H1 (cell line): ENCODE results near the gene NDUFAF3. TPM values are rescaled to one million over a fixed set of nuclear protein-coding genes. Genes with fewer than 3 reads are reported as not detected.
A peak's percentile ranks its signal among the peaks of the same experiment; 100 is the strongest.

Source experiments
- CTCF ChIA-PET: fragments of 300-600 bp; sonication (Branson Sonifier 250); formaldehyde crosslinking; loops from one replicate; lab custom pipeline; 2021; ENCODE audit not compliant: partially characterized antibody; lab: Charles Lee
- POLR2A ChIA-PET: fragments of 300-600 bp; sonication (Branson Sonifier 250); formaldehyde crosslinking; loops from one replicate; lab custom pipeline; 2021; ENCODE audit warnings: inconsistent platforms; ENCODE audit not compliant: partially characterized antibody; lab: Charles Lee
- DNase-seq, 2 experiments: peaks; one replicate each; pipeline versions ENCODE4 v3.0.0 to v3.0.0-alpha.2; 2010 to 2022; ENCODE audit warnings: low spot score in 2 of 2, low read depth in 1 of 2, mixed read lengths in 1 of 2
- FAIRE-seq: peaks from 2 replicates; lab custom pipeline; 2011; peaks lifted over from hg19 to GRCh38; lab: Jason Lieb, UNC
- H2AFZ ChIP-seq: 2 replicates; pipeline ENCODE4 v1.8.1; 2012; ENCODE audit warnings: low read length, inconsistent platforms
- H2AK5ac ChIP-seq: 2 replicates; pipeline ENCODE4 v1.6.1; 2013; ENCODE audit warnings: low read depth, low read length
- H2BK120ac ChIP-seq: replicated peaks from 2 replicates; pipeline ENCODE3; 2013; ENCODE audit warnings: low read depth, low read length, inconsistent platforms
- H2BK12ac ChIP-seq: 2 replicates; pipeline ENCODE4 v1.6.1; 2013; ENCODE audit warnings: low read depth, low read length
- H2BK15ac ChIP-seq: 2 replicates; pipeline ENCODE4 v1.6.1; 2013; ENCODE audit warnings: low read length
- H2BK20ac ChIP-seq: 2 replicates; pipeline ENCODE4 v1.6.1; 2013; ENCODE audit warnings: low read length
- H2BK5ac ChIP-seq: 2 replicates; pipeline ENCODE4 v1.6.1; 2013; ENCODE audit warnings: low read depth, low read length
- H3K14ac ChIP-seq: 2 replicates; pipeline ENCODE4 v1.6.1; 2013; ENCODE audit warnings: inconsistent platforms; ENCODE audit not compliant: insufficient read length
- H3K18ac ChIP-seq: 2 replicates; pipeline ENCODE4 v1.6.1; 2013; ENCODE audit warnings: low read length; ENCODE audit errors: extremely low read depth
- H3K23ac ChIP-seq: 2 replicates; pipeline ENCODE4 v1.6.1; 2013; ENCODE audit warnings: inconsistent platforms; ENCODE audit not compliant: insufficient read length
- H3K23me2 ChIP-seq: 2 replicates; pipeline ENCODE4 v1.6.1; 2013; ENCODE audit warnings: low read depth, low read length
- H3K27ac ChIP-seq: 2 replicates; pipeline ENCODE4 v1.6.1; 2011; ENCODE audit warnings: low read depth, low read length, inconsistent platforms
- H3K27me3 ChIP-seq, 4 experiments: replicated peaks in 1 of 4; 1 replicate in 1 of 4; 2 replicates in 3 of 4; pipeline versions ENCODE4 v1.6.1 to v1.8.1; 2011 to 2013; ENCODE audit warnings: low read length in 3 of 4, mild to moderate bottlenecking in 3 of 4, inconsistent platforms in 2 of 4, mixed read lengths in 2 of 4, moderate library complexity in 1 of 4; ENCODE audit not compliant: control insufficient read depth in 3 of 4, insufficient read depth in 3 of 4; ENCODE audit errors: extremely low read depth in 1 of 4
- H3K36me3 ChIP-seq, 4 experiments: 2 replicates each; pipeline versions ENCODE4 v1.6.1 to v1.8.1; 2011 to 2013; ENCODE audit warnings: mild to moderate bottlenecking in 4 of 4, low read length in 3 of 4, moderate library complexity in 2 of 4, control low read depth in 1 of 4, inconsistent platforms in 1 of 4; ENCODE audit not compliant: insufficient read depth in 4 of 4, control insufficient read depth in 2 of 4
- H3K4ac ChIP-seq: replicated peaks from 2 replicates; pipeline ENCODE3; 2013; ENCODE audit warnings: low read length, low read depth, mixed read lengths, inconsistent platforms; ENCODE audit not compliant: insufficient read length
- H3K4me1 ChIP-seq, 4 experiments: replicated peaks in 1 of 4; 1 replicate in 1 of 4; 2 replicates in 3 of 4; pipeline versions ENCODE4 v1.6.1 to v1.8.1; 2011 to 2013; ENCODE audit warnings: low read length in 3 of 4, inconsistent platforms in 2 of 4, mixed read lengths in 1 of 4; ENCODE audit not compliant: insufficient read depth in 4 of 4, control insufficient read depth in 3 of 4
- H3K4me2 ChIP-seq, 2 experiments: 2 replicates each; pipeline versions ENCODE4 v1.6.1 to v1.8.1; 2011 to 2013; ENCODE audit warnings: low read depth in 2 of 2, low read length in 2 of 2, control low read depth in 1 of 2, inconsistent platforms in 1 of 2, mild to moderate bottlenecking in 1 of 2; ENCODE audit not compliant: insufficient read depth in 1 of 2
- H3K4me3 ChIP-seq, 4 experiments: fragments of 200-600, 300-600 bp in 1 of 4; sonication (generic), shearing (Covaris generic), sonication (Bioruptor Twin) in 1 of 4; 2 replicates each; pipeline versions ENCODE4 v1.5.1 to v1.8.1; 2011 to 2016; ENCODE audit warnings: low read length in 4 of 4, low read depth in 3 of 4, control low read depth in 2 of 4, inconsistent platforms in 2 of 4, mild to moderate bottlenecking in 2 of 4, mixed read lengths in 1 of 4, moderate library complexity in 1 of 4; ENCODE audit not compliant: insufficient read depth in 2 of 4; ENCODE audit errors: extremely low read depth in 1 of 4
- H3K56ac ChIP-seq: replicated peaks from 2 replicates; pipeline ENCODE3; 2013; ENCODE audit warnings: low read depth, mild to moderate bottlenecking, mixed read lengths, low read length, inconsistent platforms; ENCODE audit not compliant: insufficient read length
- H3K79me1 ChIP-seq: 2 replicates; pipeline ENCODE4 v1.6.1; 2013; ENCODE audit warnings: low read depth, low read length, control low read depth
- H3K79me2 ChIP-seq, 2 experiments: 2 replicates each; pipeline versions ENCODE4 v1.6.1 to v1.8.1; 2012 to 2013; ENCODE audit warnings: low read length in 2 of 2, mild to moderate bottlenecking in 2 of 2, inconsistent platforms in 1 of 2; ENCODE audit not compliant: insufficient read depth in 2 of 2, control insufficient read depth in 1 of 2
- H3K9ac ChIP-seq, 4 experiments: replicated peaks in 1 of 4; 1 replicate in 1 of 4; 2 replicates in 3 of 4; pipeline versions ENCODE4 v1.6.1 to v1.8.1; 2011 to 2013; ENCODE audit warnings: low read depth in 3 of 4, low read length in 3 of 4, control low read depth in 2 of 4, mild to moderate bottlenecking in 2 of 4, moderate library complexity in 2 of 4, inconsistent platforms in 1 of 4; ENCODE audit errors: extremely low read depth in 1 of 4
- H3K9me3 ChIP-seq, 2 experiments: 2 replicates each; pipeline versions ENCODE4 v1.6.1 to v1.8.1; 2012 to 2013; ENCODE audit warnings: mild to moderate bottlenecking in 2 of 2, moderate library complexity in 2 of 2, control low read depth in 1 of 2, inconsistent platforms in 1 of 2, low read depth in 1 of 2, low read length in 1 of 2, mixed read lengths in 1 of 2; ENCODE audit not compliant: insufficient read depth in 2 of 2
- H4K20me1 ChIP-seq, 2 experiments: replicated peaks in 1 of 2; 2 replicates each; pipeline versions ENCODE3 to v1.8.1; 2011 to 2013; ENCODE audit warnings: inconsistent platforms in 2 of 2, low read length in 2 of 2, mild to moderate bottlenecking in 1 of 2; ENCODE audit not compliant: insufficient read depth in 2 of 2, control insufficient read depth in 1 of 2
- H4K5ac ChIP-seq: 2 replicates; pipeline ENCODE4 v1.6.1; 2013; ENCODE audit warnings: low read length, low read depth, mixed read lengths, inconsistent platforms; ENCODE audit not compliant: insufficient read length
- H4K8ac ChIP-seq: 2 replicates; pipeline ENCODE4 v1.8.0; 2013; ENCODE audit warnings: mild to moderate bottlenecking, moderate library complexity, low read length, inconsistent platforms; ENCODE audit not compliant: insufficient read depth; ENCODE audit errors: extremely low read depth
- H4K91ac ChIP-seq: replicated peaks from 2 replicates; pipeline ENCODE3; 2013; ENCODE audit warnings: low read length, mixed read lengths, inconsistent platforms; ENCODE audit not compliant: insufficient read length
- CHD1 ChIP-seq: IDR thresholded peaks from 2 replicates; pipeline ENCODE4 v1.6.1; 2012; ENCODE audit warnings: low read depth, low read length, improper control_type of control experiment
- POLR2A ChIP-seq, 2 experiments: IDR thresholded peaks; 1 replicate in 1 of 2; 2 replicates in 1 of 2; pipeline ENCODE4 v1.6.1; 2011; ENCODE audit warnings: low read depth in 2 of 2, low read length in 2 of 2, mild to moderate bottlenecking in 2 of 2; ENCODE audit errors: control extremely low read depth in 1 of 2
- WGBS, 2 experiments: shearing (Covaris generic) in 1 of 2; methylation state at CpG; one replicate each; pipeline versions ENCODE4 v1.1.6 to v1.1.7; 2013 to 2015; ENCODE audit warnings: low lambda C conversion rate in 2 of 2, mixed read lengths in 2 of 2, inconsistent platforms in 1 of 2, low coverage in 1 of 2, missing lambda C conversion rate in 1 of 2; ENCODE audit not compliant: insufficient replicate concordance in 2 of 2, insufficient coverage in 1 of 2, insufficient read length in 1 of 2; ENCODE audit errors: extremely low coverage in 1 of 2, missing lambda C conversion rate in 1 of 2; 5-methylcytosine and 5-hydroxymethylcytosine counted together
- polyA plus RNA-seq, 7 experiments: library from polyadenylated mRNA; depleted of rRNA in 3 of 7; stranded (reverse) in 5 of 7; unstranded in 2 of 7; fragments of >200 nt in 5 of 7; fragments of 200-250 nt in 2 of 7; gene quantifications; 1 replicate in 5 of 7; 2 replicates in 1 of 7; 4 replicates in 1 of 7; pipeline versions ENCODE4 v1.2.1 to v1.2.3, GENCODE V29; 2011 to 2013; ENCODE audit warnings: missing spikeins in 2 of 7, mixed read lengths in 2 of 7
- total RNA-seq: library from RNA; stranded (reverse); fragmentation: NEBNext Ultra II Directional; extraction: Animal tissue kit (Norgen Biotek cat#: 25700); gene quantifications from 2 replicates; pipeline ENCODE4 v1.2.1, GENCODE V29; 2021

The NDUFAF3 gene
- total and polyA plus RNA-seq, 2 of the 8 experiments (the other 6 are each of a cell fraction or from before 2014, with no cell fraction given), result 27.8 to 45.5 TPM

GRCh38 chr3:49016414-49017228 lies 5.3 kb upstream of the NDUFAF3 start:
- Histone ChIP-seq H3K79me2 (peaks cover 0 to 30% of the 10 kb centered on the region in 2 experiments; a peak in 2 of 4 replicates), H4K5ac (no peak overlapping the region), H3K79me1 (peaks cover 13% of the 10 kb centered on the region), H3K9me3 (no peaks in the 10 kb centered on the region), H2BK12ac (no peak overlapping the region), H3K18ac (no peak overlapping the region), H2BK5ac (no peak overlapping the region), H3K9ac (no peak overlapping the region), H2BK120ac (no peak overlapping the region), H2AFZ (no peak overlapping the region), H3K27me3 (no peaks in the 10 kb centered on the region), H3K36me3 (peaks cover 15 to 47% (median 28%) of the 10 kb centered on the region in 4 experiments), H4K20me1 (peaks cover 36 to 38% of the 10 kb centered on the region in 2 experiments), H3K4me3 (peak overlapping the region in 2 of 4 experiments; percentile 7 to 77; a peak in 1 of 8 replicates), H2BK20ac (no peak overlapping the region), H3K4ac (no peak overlapping the region), H3K4me2 (peak overlapping the region in 1 of 2 experiments; percentile 88; a peak in 2 of 4 replicates), H4K8ac (peak overlapping the region; percentile 65; the same call in 1 of the 2 replicates), H2AK5ac (no peak overlapping the region), H3K23me2 (peaks cover 24% of the 10 kb centered on the region), H4K91ac (no peak overlapping the region), H3K14ac (no peak overlapping the region), H3K4me1 (peaks cover 0 to 14% (median 7%) of the 10 kb centered on the region in 4 experiments; a peak in 6 of 7 replicates), H3K23ac (no peak overlapping the region), H3K27ac (no peak overlapping the region), H2BK15ac (no peak overlapping the region), H3K56ac (no peak overlapping the region)
- FAIRE-seq, result no peak
- no peak for DNase-seq
- POLR2A ChIA-PET, result interaction anchor here (0.8 to 38.8 kb wide), 7 partner anchors 4 to 355 kb away, joined by 3 to 1518 read pairs (median 136); partner anchors contain the start of genes DALRD3, IMPDH2, LAMB2 and NDUFAF3
- CTCF ChIA-PET, result interaction anchor here (1.2 to 24.3 kb wide), 4 partner anchors 12 to 154 kb away, joined by 4 to 467 read pairs (median 24); partner anchors contain the start of genes KLHDC8B, P4HTM, QRICH1 and WDR6
- WGBS, 2 experiments, result 92% methylated on average over 6 of the region's 6 CpGs; no CpG with 5 or more reads in 1 of the 2 experiments
- no peak for TF ChIP-seq CHD1
- peak in 1 of 2 experiments; percentile 60; a peak in 2 of 3 replicates for TF ChIP-seq POLR2A (IDR thresholded peaks at IDR 0.05; ENCODE audit: control extremely low read depth in 1 of 2, low read depth in 2 of 2, low read length in 2 of 2)
- TF ChIP-seq, all 59 proteins: peak for 1
